ENCODE data around the gene KRTAP10-3. TPM values are rescaled to one million over a fixed set of nuclear protein-coding genes. Genes with fewer than 3 reads are reported as not detected.

KRTAP10-3 gene
- total and polyA plus RNA-seq, 2 donors (not counting 3 experiments of a cell fraction or from before 2014, with no cell fraction given) = not detected

DNA sequence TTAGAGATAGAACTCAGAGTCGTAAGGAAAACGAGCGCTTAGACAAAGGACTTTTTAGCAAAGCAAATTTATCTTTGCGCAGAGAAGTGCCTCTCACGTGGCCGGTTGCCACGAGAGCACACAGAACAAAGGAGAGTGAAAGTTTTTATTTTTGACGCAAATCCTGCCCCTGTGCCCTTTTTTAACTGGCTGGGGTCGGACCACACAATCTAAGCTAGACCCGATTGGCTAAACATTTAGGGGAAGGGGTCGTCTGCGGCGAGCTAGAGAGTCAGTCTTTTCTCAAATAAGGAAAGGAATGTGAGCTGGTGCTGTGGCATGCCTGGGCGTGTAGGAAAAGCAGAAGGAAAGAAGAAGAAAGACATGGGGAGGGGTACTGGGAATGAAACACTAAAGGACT lies 9.7 kb downstream of the KRTAP10-3 start:
- CTCF ChIA-PET = no interaction called here
- Histone ChIP-seq H2AFZ (ENCODE audit: low read depth, low read length) (no peak overlapping the region), H3K4me3 (replicated peaks in 1 of 3; ENCODE audit: insufficient read depth in 1 of 3, low read depth in 1 of 3, low read length in 3 of 3) (no peak overlapping the region), H3K79me2 (ENCODE audit: control insufficient read depth, insufficient read depth, low read length) (no peaks in the 10 kb centered on the region), H3K4me1 (ENCODE audit: control insufficient read depth, extremely low read depth, insufficient read depth, low read length) (no peaks in the 10 kb centered on the region), H3K9me1 (replicated peaks; ENCODE audit: control insufficient read depth, extremely low read depth, insufficient read depth, low read length) (no peaks in the 10 kb centered on the region), H3K36me3 (ENCODE audit: control insufficient read depth in 2 of 2, extremely low read depth in 1 of 2, insufficient read depth in 2 of 2, low read length in 2 of 2) (no peaks in the 10 kb centered on the region), H3K27ac (ENCODE audit: insufficient read depth, low read depth, low read length) (no peak overlapping the region), H3K9me3 (replicated peaks; ENCODE audit: control insufficient read depth, insufficient read depth, low read length) (no peaks in the 10 kb centered on the region), H3K9ac (replicated peaks; ENCODE audit: extremely low read depth, insufficient read depth, low read length) (no peak overlapping the region), H3K4me2 (ENCODE audit: insufficient read depth, low read length) (no peak overlapping the region), H4K20me1 (replicated peaks; ENCODE audit: control insufficient read depth, extremely low read depth, insufficient read depth, low read length) (no peaks in the 10 kb centered on the region), H3K27me3 (ENCODE audit: control insufficient read depth in 2 of 2, insufficient read depth in 2 of 2, low read length in 2 of 2) (peaks cover 3 to 12% of the 10 kb centered on the region in 2 experiments)
- dilution Hi-C loops (cut with MboI; ENCODE audit: extremely low pct_ligation_motif_present, low sequenced_read_pairs) (no loop called here), intact Hi-C loops (cut with micrococcal nuclease) (no loop called here)
- POLR2A ChIA-PET = no interaction called here
- no peak for TF ChIP-seq EZH2 (IDR thresholded peaks at IDR 0.05; ENCODE audit: borderline replicate concordance, low read depth, low read length, severe bottlenecking)
- no peak for TF ChIP-seq GATA2 (IDR thresholded peaks at IDR 0.05; ENCODE audit: insufficient read depth, insufficient read length, low read depth, low read length)
- TF ChIP-seq, protein P1, sequence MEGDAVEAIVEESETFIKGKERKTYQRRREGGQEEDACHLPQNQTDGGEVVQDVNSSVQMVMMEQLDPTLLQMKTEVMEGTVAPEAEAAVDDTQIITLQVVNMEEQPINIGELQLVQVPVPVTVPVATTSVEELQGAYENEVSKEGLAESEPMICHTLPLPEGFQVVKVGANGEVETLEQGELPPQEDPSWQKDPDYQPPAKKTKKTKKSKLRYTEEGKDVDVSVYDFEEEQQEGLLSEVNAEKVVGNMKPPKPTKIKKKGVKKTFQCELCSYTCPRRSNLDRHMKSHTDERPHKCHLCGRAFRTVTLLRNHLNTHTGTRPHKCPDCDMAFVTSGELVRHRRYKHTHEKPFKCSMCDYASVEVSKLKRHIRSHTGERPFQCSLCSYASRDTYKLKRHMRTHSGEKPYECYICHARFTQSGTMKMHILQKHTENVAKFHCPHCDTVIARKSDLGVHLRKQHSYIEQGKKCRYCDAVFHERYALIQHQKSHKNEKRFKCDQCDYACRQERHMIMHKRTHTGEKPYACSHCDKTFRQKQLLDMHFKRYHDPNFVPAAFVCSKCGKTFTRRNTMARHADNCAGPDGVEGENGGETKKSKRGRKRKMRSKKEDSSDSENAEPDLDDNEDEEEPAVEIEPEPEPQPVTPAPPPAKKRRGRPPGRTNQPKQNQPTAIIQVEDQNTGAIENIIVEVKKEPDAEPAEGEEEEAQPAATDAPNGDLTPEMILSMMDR (IDR thresholded peaks at IDR 0.05; ENCODE audit: extremely low read depth in 1 of 2, insufficient read depth in 1 of 2, low read depth in 1 of 2, low read length in 2 of 2) = no peak
- TF ChIP-seq, protein P2, sequence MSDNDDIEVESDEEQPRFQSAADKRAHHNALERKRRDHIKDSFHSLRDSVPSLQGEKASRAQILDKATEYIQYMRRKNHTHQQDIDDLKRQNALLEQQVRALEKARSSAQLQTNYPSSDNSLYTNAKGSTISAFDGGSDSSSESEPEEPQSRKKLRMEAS (IDR thresholded peaks at IDR 0.05; ENCODE audit: insufficient read depth, insufficient read length) = no peak
- TF ChIP-seq MYC (IDR thresholded peaks at IDR 0.05; ENCODE audit: low read depth, low read length) = no peak
- TF ChIP-seq FOS (IDR thresholded peaks at IDR 0.05; ENCODE audit: borderline replicate concordance, insufficient read depth, low read length) = no peak
- no peak for TF ChIP-seq POLR2AphosphoS5 (IDR thresholded peaks at IDR 0.05; ENCODE audit: insufficient read depth, low read depth, low read length)
- TF ChIP-seq POLR2A (IDR thresholded peaks at IDR 0.05; ENCODE audit: low read depth, low read length) = no peak
- no peak for TF ChIP-seq JUN (IDR thresholded peaks at IDR 0.05; ENCODE audit: borderline replicate concordance, insufficient read depth, insufficient read length, low read depth)
- DNase-seq (ENCODE audit: low read depth, low spot score) (no peak), FAIRE-seq (no peak)
- BruUV-seq (replicated peaks) = no TSS peak
